GM19351 (cell line): ENCODE data around the gene FAM76A.
"Not testable (repeated sequence)": the region's sequence is repeated elsewhere in the genome, so short reads cannot be mapped to it uniquely, and the experiment has no call there.

ENCODE experiments used
- ATAC-seq: cut with Tn5 transposase; IDR thresholded peaks from one replicate; pipeline ENCODE4 v1.9.1; 2021; ENCODE audit warnings: mild to moderate bottlenecking, moderate library complexity; ENCODE audit not compliant: unreplicated experiment

Gene FAM76A

GRCh38 chr1:27725374-27726172 is at the start of gene FAM76A:
FAM76A (plus strand) TSS chr1:27725961; CDS start chr1:27726081, 120 bp downstream.
- ATAC-seq, result peak; percentile 95

- ATAC-seq, result no peak
These were observed 49.4 kb upstream of the FAM76A start for GRCh38 chr1:27676410-27676809.

GRCh38 chr1:27678747-27679146 is 47.0 kb upstream of the FAM76A start:
- ATAC-seq, result no peak

GRCh38 chr1:27680225-27680791 is 45.5 kb upstream of the FAM76A start:
- not testable (repeated sequence) for ATAC-seq

GRCh38 chr1:27681580-27681979 is 44.2 kb upstream of the FAM76A start:
- not testable (repeated sequence) for ATAC-seq

GRCh38 chr1:27682351-27682944 is 43.3 kb upstream of the FAM76A start:
- no peak for ATAC-seq

GRCh38 chr1:27684176-27684575 is 41.6 kb upstream of the FAM76A start:
- ATAC-seq, result no peak

GRCh38 chr1:27686223-27686990 is 39.4 kb upstream of the FAM76A start:
- no peak for ATAC-seq

GRCh38 chr1:27687906-27688305 is 37.9 kb upstream of the FAM76A start:
- no peak for ATAC-seq

- no peak for ATAC-seq
These were observed 36.2 kb upstream of the FAM76A start for GRCh38 chr1:27689423-27690173.

GRCh38 chr1:27690183-27690582 is 35.6 kb upstream of the FAM76A start:
- no peak for ATAC-seq

GRCh38 chr1:27696835-27697234 is 28.9 kb upstream of the FAM76A start:
- not testable (repeated sequence) for ATAC-seq

- no peak for ATAC-seq
These were observed 20.8 kb upstream of the FAM76A start for GRCh38 chr1:27704958-27705357.

- ATAC-seq, result no peak
These were observed 20.2 kb upstream of the FAM76A start for GRCh38 chr1:27705545-27705944.

- ATAC-seq, result no peak
These were observed 15.2 kb upstream of the FAM76A start for GRCh38 chr1:27710574-27710973.

- ATAC-seq, result no peak
These were observed 12.5 kb upstream of the FAM76A start for GRCh38 chr1:27713139-27713725.

- no peak for ATAC-seq
These were observed 11.8 kb upstream of the FAM76A start for GRCh38 chr1:27713869-27714513.

GRCh38 chr1:27716262-27716895 is 9.4 kb upstream of the FAM76A start:
- ATAC-seq, result no peak
